Endodermal cell (in vitro differentiated cells): Measurements from ENCODE around the gene KRT72. TPM values are rescaled to one million over a fixed set of nuclear protein-coding genes. Genes with fewer than 3 reads are reported as not detected.
A peak's percentile ranks its signal among the peaks of the same experiment; 100 is the strongest.

Experiments
- DNase-seq: peaks from one replicate; pipeline ENCODE4 v3.0.0-alpha.2; 2017
- H3K27ac ChIP-seq: 2 replicates; pipeline ENCODE4 v1.5.1; 2013; ENCODE audit warnings: mild to moderate bottlenecking, low read depth, low read length, moderate library complexity
- H3K27me3 ChIP-seq: 2 replicates; pipeline ENCODE4 v1.6.1; 2013; ENCODE audit warnings: mild to moderate bottlenecking, low read length, moderate library complexity; ENCODE audit not compliant: insufficient read depth, control insufficient read depth, poor library complexity, severe bottlenecking
- H3K36me3 ChIP-seq: 2 replicates; pipeline ENCODE4 v1.7.0; 2013; ENCODE audit warnings: mild to moderate bottlenecking, low read length, moderate library complexity; ENCODE audit not compliant: control insufficient read depth, insufficient read depth
- H3K4me1 ChIP-seq: one replicate; pipeline ENCODE4 v1.7.0; 2013; ENCODE audit warnings: low read length; ENCODE audit not compliant: control insufficient read depth, insufficient read depth
- H3K4me3 ChIP-seq: 2 replicates; pipeline ENCODE4 v1.5.1; 2013; ENCODE audit warnings: mild to moderate bottlenecking, low read length, moderate library complexity
- H3K9ac ChIP-seq: 2 replicates; pipeline ENCODE4 v1.6.1; 2013; ENCODE audit warnings: mild to moderate bottlenecking, low read length, moderate library complexity; ENCODE audit not compliant: poor library complexity, severe bottlenecking; ENCODE audit errors: extremely low read depth
- H3K9me3 ChIP-seq: 2 replicates; pipeline ENCODE4 v1.6.1; 2013; ENCODE audit warnings: mild to moderate bottlenecking, low read length, moderate library complexity; ENCODE audit not compliant: control insufficient read depth
- H3K27ac Mint-ChIP-seq: 2 replicates; pipeline ENCODE4 v1.8.0; 2020; ENCODE audit warnings: mixed read lengths
- H3K27me3 Mint-ChIP-seq: 2 replicates; pipeline ENCODE4 v1.8.0; 2021; ENCODE audit warnings: mild to moderate bottlenecking, mixed read lengths; ENCODE audit not compliant: insufficient read depth
- H3K36me3 Mint-ChIP-seq: 2 replicates; pipeline ENCODE4 v1.8.0; 2020; ENCODE audit warnings: low read depth, mixed read lengths
- H3K4me1 Mint-ChIP-seq: 2 replicates; pipeline ENCODE4 v1.8.0; 2020; ENCODE audit warnings: mixed read lengths
- H3K4me3 Mint-ChIP-seq: 2 replicates; pipeline ENCODE4 v1.8.0; 2020; ENCODE audit warnings: mild to moderate bottlenecking, moderate library complexity, mixed read lengths
- H3K9me3 Mint-ChIP-seq: 2 replicates; pipeline ENCODE4 v1.8.0; 2020; ENCODE audit warnings: mild to moderate bottlenecking, mixed read lengths
- CTCF ChIP-seq: fragments of 200-600 bp; sonication (generic); conservative IDR thresholded peaks from 2 replicates; pipeline ENCODE4 v1.5.0; 2021; ENCODE audit warnings: antibody characterized with exemption, mild to moderate bottlenecking
- WGBS, 2 experiments: methylation state at CpG; one replicate each; pipeline versions ENCODE4 v1.1.5 to v1.1.7; 2013; ENCODE audit warnings: missing lambda C conversion rate in 2 of 2, mixed read lengths in 1 of 2; ENCODE audit not compliant: insufficient coverage in 1 of 2, insufficient read length in 1 of 2; 5-methylcytosine and 5-hydroxymethylcytosine counted together
- total RNA-seq, 2 donors: library from RNA; stranded (reverse); fragmentation: NEBNext Ultra II Directional in 1 of 2; extraction: Animal tissue kit (Norgen Biotek cat#: 25700) in 1 of 2; gene quantifications; 2 replicates in 1 of 2; 3 replicates in 1 of 2; pipeline ENCODE4 v1.2.1, GENCODE V29; 2021

Gene KRT72
- total RNA-seq, 2 donors from 2014 or later, result not detected

DNA sequence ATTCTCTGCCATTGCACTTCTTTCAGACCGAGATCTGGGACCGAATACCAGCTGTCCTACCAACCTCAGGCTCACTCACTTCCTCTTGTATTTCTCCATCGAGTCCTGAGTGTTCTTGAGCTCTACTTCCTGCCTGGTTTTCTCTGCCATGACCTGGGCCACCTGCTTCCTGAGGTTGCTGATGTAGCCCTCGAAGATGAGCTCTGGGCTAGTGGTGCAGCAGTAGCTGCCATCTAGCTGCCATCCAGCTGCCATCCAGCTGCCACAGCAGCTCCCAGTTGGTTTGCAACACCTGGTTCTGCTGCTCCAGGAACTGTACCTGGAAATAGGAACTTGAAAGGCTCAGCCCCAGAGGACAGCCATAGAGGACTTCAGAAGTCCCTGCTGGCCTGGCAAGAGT lies 32.1 kb upstream of the KRT72 start:
- peaks cover 6% of the 10 kb centered on the region for H3K4me1 Mint-ChIP-seq
- H3K27ac Mint-ChIP-seq, result no peak overlapping the region
- peak; percentile 33 for DNase-seq
- H3K9me3 Mint-ChIP-seq, result no peaks in the 10 kb centered on the region
- no peaks in the 10 kb centered on the region for H3K4me1 ChIP-seq
- H3K4me3 Mint-ChIP-seq, result no peak overlapping the region
- WGBS, 2 experiments, result 88 to 94% methylated on average over 4 of the region's 4 CpGs
- no peak overlapping the region for H3K27ac ChIP-seq
- no peak overlapping the region for H3K4me3 ChIP-seq
- H3K9me3 ChIP-seq, result no peaks in the 10 kb centered on the region
- no peaks in the 10 kb centered on the region for H3K36me3 Mint-ChIP-seq
- peaks cover 34% of the 10 kb centered on the region for H3K27me3 ChIP-seq
- H3K27me3 Mint-ChIP-seq, result peaks cover 41% of the 10 kb centered on the region
- no peaks in the 10 kb centered on the region for H3K36me3 ChIP-seq
- H3K9ac ChIP-seq, result no peak overlapping the region
- TF ChIP-seq CTCF, result no peak

GRCh38 chr12:52632656-52633055 lies 31.4 kb upstream of the KRT72 start:
- no peaks in the 10 kb centered on the region for H3K9me3 Mint-ChIP-seq
- 93 to 96% methylated on average over 4 of the region's 4 CpGs for WGBS, 2 experiments
- Histone ChIP-seq H3K9ac (no peak overlapping the region), H3K4me1 (no peaks in the 10 kb centered on the region), H3K9me3 (no peaks in the 10 kb centered on the region), H3K4me3 (no peak overlapping the region), H3K36me3 (no peaks in the 10 kb centered on the region), H3K27me3 (peaks cover 32% of the 10 kb centered on the region), H3K27ac (no peak overlapping the region)
- no peak overlapping the region for H3K27ac Mint-ChIP-seq
- DNase-seq, result no peak
- no peaks in the 10 kb centered on the region for H3K36me3 Mint-ChIP-seq
- TF ChIP-seq CTCF, result no peak
- H3K4me3 Mint-ChIP-seq, result no peak overlapping the region
- H3K4me1 Mint-ChIP-seq, result peaks cover 6% of the 10 kb centered on the region
- H3K27me3 Mint-ChIP-seq, result peaks cover 41% of the 10 kb centered on the region

GRCh38 chr12:52631676-52632459 lies 30.6 kb upstream of the KRT72 start:
- Histone ChIP-seq H3K36me3 (no peaks in the 10 kb centered on the region), H3K9ac (no peak overlapping the region), H3K9me3 (no peaks in the 10 kb centered on the region), H3K4me3 (no peak overlapping the region), H3K4me1 (no peaks in the 10 kb centered on the region), H3K27me3 (peaks cover 32% of the 10 kb centered on the region), H3K27ac (no peak overlapping the region)
- Mint-ChIP-seq H3K4me1 (peaks cover 4% of the 10 kb centered on the region), H3K9me3 (no peaks in the 10 kb centered on the region), H3K4me3 (no peak overlapping the region), H3K36me3 (no peaks in the 10 kb centered on the region), H3K27me3 (peaks cover 48% of the 10 kb centered on the region), H3K27ac (no peak overlapping the region)
- DNase-seq, result peak; percentile 38
- no peak for TF ChIP-seq CTCF
- WGBS, 2 experiments, result 85 to 93% methylated on average over 3 to 6 of the region's 6 CpGs
